ENCODE measurements around the gene FSTL3. TPM values are rescaled to one million over a fixed set of nuclear protein-coding genes. Genes with fewer than 3 reads are reported as not detected.

FSTL3 gene
- total RNA-seq, 2 donors from 2014 or later = 69.3 to 241 TPM

DNA sequence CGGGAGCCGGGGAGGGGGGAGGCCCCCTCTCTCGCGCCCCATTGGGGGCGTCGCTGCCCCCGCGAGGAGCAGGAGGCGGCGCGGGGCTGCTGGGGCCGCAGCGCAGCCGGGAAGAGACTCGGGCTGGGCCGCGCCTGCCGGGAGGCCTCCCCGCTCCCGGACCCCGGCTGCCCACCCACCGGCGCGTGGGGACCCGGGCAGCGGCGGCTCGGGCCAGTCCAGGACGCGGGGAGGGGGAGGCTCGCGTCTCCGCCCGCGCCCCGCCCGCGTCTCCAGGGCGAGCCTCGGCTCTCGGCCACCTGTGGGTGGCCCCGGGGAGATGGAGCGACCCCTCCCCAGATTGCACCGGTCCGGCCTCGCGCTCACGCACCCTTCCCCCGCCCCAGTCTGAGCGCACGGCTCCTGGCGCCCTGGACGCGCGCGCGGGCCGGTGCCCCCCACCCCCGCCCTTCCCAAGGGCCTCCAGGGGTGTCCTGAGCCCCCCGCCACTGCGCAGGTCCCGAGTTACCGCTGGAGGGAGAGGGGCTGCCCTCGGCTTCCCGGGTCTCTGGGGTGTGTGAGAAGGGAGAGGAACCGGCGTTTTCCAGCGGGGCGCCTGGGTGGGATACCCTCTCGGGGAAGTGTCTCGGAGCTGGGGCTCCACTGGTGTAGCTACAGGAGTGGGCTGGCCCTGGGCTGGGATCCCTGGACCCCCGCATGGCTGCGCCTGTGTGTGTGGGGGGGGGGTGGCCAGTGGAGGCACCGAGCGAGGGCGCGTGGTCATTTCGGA is 33.2 kb downstream of the FSTL3 start:
- intact Hi-C loops (cut with DNase I) = no loop called here
- no peak for DNase-seq (ENCODE audit: low spot score)
- peak overlapping the region; percentile 70 to 86 for H3K4me3 ChIP-seq
- H3K4me1 ChIP-seq (replicated peaks) = peaks cover 10% of the 10 kb centered on the region
- H3K27me3 ChIP-seq (replicated peaks; ENCODE audit: insufficient read depth) = no peaks in the 10 kb centered on the region
- H3K9me3 ChIP-seq = no peaks in the 10 kb centered on the region
- no peaks in the 10 kb centered on the region for H3K36me3 ChIP-seq
- TF ChIP-seq, protein P1, sequence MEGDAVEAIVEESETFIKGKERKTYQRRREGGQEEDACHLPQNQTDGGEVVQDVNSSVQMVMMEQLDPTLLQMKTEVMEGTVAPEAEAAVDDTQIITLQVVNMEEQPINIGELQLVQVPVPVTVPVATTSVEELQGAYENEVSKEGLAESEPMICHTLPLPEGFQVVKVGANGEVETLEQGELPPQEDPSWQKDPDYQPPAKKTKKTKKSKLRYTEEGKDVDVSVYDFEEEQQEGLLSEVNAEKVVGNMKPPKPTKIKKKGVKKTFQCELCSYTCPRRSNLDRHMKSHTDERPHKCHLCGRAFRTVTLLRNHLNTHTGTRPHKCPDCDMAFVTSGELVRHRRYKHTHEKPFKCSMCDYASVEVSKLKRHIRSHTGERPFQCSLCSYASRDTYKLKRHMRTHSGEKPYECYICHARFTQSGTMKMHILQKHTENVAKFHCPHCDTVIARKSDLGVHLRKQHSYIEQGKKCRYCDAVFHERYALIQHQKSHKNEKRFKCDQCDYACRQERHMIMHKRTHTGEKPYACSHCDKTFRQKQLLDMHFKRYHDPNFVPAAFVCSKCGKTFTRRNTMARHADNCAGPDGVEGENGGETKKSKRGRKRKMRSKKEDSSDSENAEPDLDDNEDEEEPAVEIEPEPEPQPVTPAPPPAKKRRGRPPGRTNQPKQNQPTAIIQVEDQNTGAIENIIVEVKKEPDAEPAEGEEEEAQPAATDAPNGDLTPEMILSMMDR (IDR thresholded peaks at IDR 0.05) = no peak
- TF ChIP-seq POLR2AphosphoS5 (IDR thresholded peaks at IDR 0.05) (no peak), POLR2A (IDR thresholded peaks at IDR 0.05) (no peak)
- WGBS = 7% methylated on average over 31 of the region's 78 CpGs
- peak overlapping the region; percentile 73 to 77 for H3K27ac ChIP-seq

DNA sequence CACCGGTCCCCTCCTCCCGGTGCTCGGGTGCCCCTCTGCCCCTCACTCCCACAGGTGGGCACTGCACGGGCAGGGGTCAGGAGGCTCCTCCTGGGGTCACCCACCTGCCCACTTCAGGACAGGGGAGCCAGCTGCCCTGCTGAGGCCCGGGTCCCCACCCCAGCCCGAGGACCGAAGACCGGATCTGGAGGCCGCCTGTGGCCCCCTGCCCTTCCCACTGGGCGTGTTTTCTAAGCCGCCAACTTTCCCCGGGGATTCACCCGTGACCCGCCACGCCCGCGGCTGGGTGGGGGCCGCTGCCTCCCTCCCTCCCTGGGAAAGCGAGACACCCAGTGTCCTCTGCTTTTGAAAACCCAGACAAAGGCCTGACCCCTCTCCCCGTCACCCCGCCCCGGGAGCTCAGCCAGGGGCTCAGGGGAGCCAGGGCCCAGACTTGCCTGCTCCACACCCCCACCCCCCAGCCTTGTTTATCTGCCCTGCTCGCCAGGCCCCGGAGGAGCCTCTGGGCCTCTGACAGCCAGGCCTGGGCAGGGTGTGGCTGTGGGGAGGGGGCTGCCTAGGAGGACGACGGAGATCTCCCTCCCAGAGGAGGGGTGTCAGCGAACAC is 33.9 kb downstream of the FSTL3 start:
- TF ChIP-seq, protein P1 (IDR thresholded peaks at IDR 0.05) = no peak
- no peak for TF ChIP-seq POLR2AphosphoS5 (IDR thresholded peaks at IDR 0.05)
- no peak for TF ChIP-seq POLR2A (IDR thresholded peaks at IDR 0.05)
- DNase-seq (ENCODE audit: low spot score) = no peak
- Histone ChIP-seq H3K27me3 (replicated peaks; ENCODE audit: insufficient read depth) (no peaks in the 10 kb centered on the region), H3K4me3 (peak overlapping the region; percentile 70 to 86), H3K36me3 (no peaks in the 10 kb centered on the region), H3K27ac (peak overlapping the region; percentile 73 to 77), H3K4me1 (replicated peaks) (peaks cover 10% of the 10 kb centered on the region), H3K9me3 (no peaks in the 10 kb centered on the region)
- WGBS = 7% methylated on average over 26 of the region's 27 CpGs
- intact Hi-C loops (cut with DNase I) = no loop called here

DNA sequence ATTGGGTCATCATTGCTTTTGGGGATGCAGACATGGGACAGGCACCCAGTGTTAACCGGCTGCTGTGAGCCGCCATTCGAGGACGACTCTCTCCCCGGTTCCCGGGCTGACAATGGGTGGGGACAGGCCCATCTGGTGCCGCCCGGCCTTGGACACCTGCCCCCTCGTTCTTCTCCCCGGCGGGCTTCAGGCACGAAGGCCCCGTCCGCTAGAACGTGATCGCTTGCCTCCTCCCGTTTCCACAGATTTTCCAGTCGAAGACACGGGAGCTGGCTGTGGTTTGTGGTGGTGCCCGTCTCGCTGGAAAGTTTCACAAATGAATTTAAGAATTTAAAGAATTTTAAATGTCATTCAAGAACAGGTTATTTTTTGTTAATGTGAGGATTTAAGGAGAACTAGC is 34.6 kb downstream of the FSTL3 start:
- TF ChIP-seq POLR2A (IDR thresholded peaks at IDR 0.05) (no peak), POLR2AphosphoS5 (IDR thresholded peaks at IDR 0.05) (no peak)
- TF ChIP-seq, protein P1 (IDR thresholded peaks at IDR 0.05) = no peak
- intact Hi-C loops (cut with DNase I) = no loop called here
- Histone ChIP-seq H3K4me3 (no peak overlapping the region), H3K27me3 (replicated peaks; ENCODE audit: insufficient read depth) (no peaks in the 10 kb centered on the region), H3K27ac (peak overlapping the region; percentile 73 to 77), H3K36me3 (no peaks in the 10 kb centered on the region), H3K4me1 (replicated peaks) (peaks cover 10% of the 10 kb centered on the region), H3K9me3 (no peaks in the 10 kb centered on the region)
- WGBS = 43% methylated on average over 21 of the region's 21 CpGs
- no peak for DNase-seq (ENCODE audit: low spot score)

DNA sequence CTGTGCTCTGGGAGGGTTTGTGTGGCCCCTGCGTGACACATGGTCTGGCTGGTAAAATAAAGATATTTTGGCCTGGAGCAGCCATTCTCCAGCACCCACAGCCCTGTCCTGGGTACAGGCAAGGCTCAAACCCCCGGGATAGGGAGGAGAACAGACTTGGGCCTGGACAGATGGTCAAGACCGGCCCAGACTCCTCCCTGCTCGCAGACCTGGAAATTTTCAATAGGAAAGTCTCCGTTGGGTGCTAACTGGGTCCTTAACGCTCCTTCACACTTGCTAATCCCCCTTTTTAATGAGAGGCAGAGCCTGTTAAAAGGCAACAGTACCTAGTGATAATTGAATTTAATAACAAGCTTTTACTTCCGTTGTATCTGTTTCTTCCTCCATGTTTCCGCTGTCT is 35.1 kb downstream of the FSTL3 start:
- no peak for DNase-seq (ENCODE audit: low spot score)
- H3K27ac ChIP-seq = peak overlapping the region; percentile 73 to 77
- peaks cover 10% of the 10 kb centered on the region for H3K4me1 ChIP-seq (replicated peaks)
- no peaks in the 10 kb centered on the region for H3K27me3 ChIP-seq (replicated peaks; ENCODE audit: insufficient read depth)
- H3K9me3 ChIP-seq = no peaks in the 10 kb centered on the region
- no peak overlapping the region for H3K4me3 ChIP-seq
- TF ChIP-seq POLR2A (IDR thresholded peaks at IDR 0.05) (no peak), POLR2AphosphoS5 (IDR thresholded peaks at IDR 0.05) (no peak)
- TF ChIP-seq, protein P1 (IDR thresholded peaks at IDR 0.05) = no peak
- no peaks in the 10 kb centered on the region for H3K36me3 ChIP-seq
- 85% methylated on average over 8 of the region's 8 CpGs for WGBS
- intact Hi-C loops (cut with DNase I) = no loop called here
